ENCODE data around the gene BSND.

Gene BSND

DNA sequence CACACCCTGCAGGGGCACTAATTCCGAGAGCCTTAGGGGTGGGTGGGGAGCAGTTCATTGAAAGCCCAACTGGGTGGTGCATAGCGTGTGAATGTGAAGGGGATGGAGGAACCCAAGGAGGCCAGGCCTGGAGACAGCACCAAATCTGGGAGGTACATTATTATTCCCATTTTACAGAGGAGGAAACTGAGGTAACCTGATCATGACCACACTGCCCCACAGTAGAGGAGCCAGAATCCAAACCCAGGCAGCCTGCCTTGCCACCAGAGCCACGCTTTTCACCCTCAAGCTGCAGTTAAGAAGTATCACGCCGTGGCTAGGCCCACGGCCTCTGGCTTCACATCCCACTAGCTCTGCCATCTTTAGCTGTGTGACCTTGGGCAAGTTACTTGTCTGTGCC is 633 bp upstream of the BSND start:
- H3K9me3 ChIP-seq (ENCODE audit: insufficient read depth, low read length) = no peaks in the 10 kb centered on the region
- no peaks in the 10 kb centered on the region for H3K36me3 ChIP-seq (replicated peaks; ENCODE audit: low read depth, low read length)
- no peak for TF ChIP-seq EZH2phosphoT487 (IDR thresholded peaks at IDR 0.05; ENCODE audit: low read depth)
- TF ChIP-seq, protein P1, sequence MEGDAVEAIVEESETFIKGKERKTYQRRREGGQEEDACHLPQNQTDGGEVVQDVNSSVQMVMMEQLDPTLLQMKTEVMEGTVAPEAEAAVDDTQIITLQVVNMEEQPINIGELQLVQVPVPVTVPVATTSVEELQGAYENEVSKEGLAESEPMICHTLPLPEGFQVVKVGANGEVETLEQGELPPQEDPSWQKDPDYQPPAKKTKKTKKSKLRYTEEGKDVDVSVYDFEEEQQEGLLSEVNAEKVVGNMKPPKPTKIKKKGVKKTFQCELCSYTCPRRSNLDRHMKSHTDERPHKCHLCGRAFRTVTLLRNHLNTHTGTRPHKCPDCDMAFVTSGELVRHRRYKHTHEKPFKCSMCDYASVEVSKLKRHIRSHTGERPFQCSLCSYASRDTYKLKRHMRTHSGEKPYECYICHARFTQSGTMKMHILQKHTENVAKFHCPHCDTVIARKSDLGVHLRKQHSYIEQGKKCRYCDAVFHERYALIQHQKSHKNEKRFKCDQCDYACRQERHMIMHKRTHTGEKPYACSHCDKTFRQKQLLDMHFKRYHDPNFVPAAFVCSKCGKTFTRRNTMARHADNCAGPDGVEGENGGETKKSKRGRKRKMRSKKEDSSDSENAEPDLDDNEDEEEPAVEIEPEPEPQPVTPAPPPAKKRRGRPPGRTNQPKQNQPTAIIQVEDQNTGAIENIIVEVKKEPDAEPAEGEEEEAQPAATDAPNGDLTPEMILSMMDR (IDR thresholded peaks at IDR 0.05; ENCODE audit: low read depth, low read length) = no peak
- no peak overlapping the region for H2AFZ ChIP-seq (ENCODE audit: low read depth, low read length)
- no peak overlapping the region for H3K4me3 ChIP-seq (ENCODE audit: low read length)
- H3K79me2 ChIP-seq (ENCODE audit: low read length) = no peaks in the 10 kb centered on the region
- no peak overlapping the region for H3K27ac ChIP-seq (ENCODE audit: low read length)
- H3K27me3 ChIP-seq (ENCODE audit: low read depth, low read length) = peaks cover 12% of the 10 kb centered on the region; the same call in 1 of the 2 replicates
- 0 out of 2 replicates have a peak, but pooled peaks cover 3% of the 10 kb centered on the region for H3K4me1 ChIP-seq (ENCODE audit: low read length)
- no peak overlapping the region for H3K4me2 ChIP-seq (ENCODE audit: low read length)
- no peaks in the 10 kb centered on the region for H4K20me1 ChIP-seq (ENCODE audit: insufficient read depth, low read length)
- H3K9ac ChIP-seq (ENCODE audit: low read length) = no peak overlapping the region

DNA sequence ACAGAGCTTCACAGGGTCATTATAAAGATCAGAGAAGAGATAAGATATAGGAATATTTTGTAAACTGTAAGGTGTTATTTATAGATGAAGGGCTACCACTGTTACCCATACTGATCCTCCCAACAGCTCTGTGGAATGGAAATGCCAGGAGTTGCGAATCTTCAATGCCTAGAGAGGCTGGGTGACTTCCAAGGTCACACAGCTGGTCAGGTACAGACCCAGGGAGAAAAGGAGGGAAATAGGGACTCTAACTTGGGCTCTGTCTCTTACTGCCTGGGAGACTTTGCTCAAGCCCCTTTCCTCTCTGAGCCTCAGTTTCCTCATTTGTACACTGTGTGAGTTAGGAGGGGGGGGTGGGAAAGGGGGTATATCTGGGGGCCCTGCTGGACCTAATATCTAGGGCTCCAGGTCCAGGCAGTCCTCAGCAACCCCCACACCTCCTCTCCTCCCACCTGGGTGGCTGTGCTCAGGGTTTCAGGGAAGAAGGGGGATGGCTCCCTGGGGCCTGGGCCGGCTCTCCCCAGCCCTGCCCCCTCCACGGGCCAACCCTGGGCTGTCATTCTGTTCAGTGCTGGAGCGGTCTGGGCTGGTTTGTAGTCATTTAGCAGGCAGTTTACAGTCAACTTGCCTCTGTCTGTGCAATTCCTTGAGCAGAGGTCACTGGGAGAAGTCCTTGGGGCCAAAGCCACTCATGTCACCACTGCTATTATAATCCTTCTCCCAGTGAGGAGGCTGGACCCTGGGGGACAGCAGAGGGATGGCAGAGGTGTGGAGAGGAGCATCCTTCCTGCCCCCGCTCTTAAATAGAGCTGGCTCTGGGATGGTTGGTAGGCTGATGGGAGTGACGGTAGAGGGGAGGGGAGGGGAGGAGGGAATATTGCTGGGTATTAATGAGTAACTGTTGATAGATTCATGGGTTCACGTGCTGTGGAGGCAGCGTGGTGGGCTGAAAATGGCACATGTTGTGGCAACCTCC is 1.7 kb downstream of the BSND start:
- TF ChIP-seq, protein P1 (IDR thresholded peaks at IDR 0.05; ENCODE audit: low read depth, low read length) = no peak
- no peak for TF ChIP-seq EZH2phosphoT487 (IDR thresholded peaks at IDR 0.05; ENCODE audit: low read depth)
- no peak overlapping the region for H3K4me2 ChIP-seq (ENCODE audit: low read length)
- H3K4me1 ChIP-seq (ENCODE audit: low read length) = 0 out of 2 replicates have a peak, but pooled peaks cover 3% of the 10 kb centered on the region
- H3K9me3 ChIP-seq (ENCODE audit: insufficient read depth, low read length) = no peaks in the 10 kb centered on the region
- H3K4me3 ChIP-seq (ENCODE audit: low read length) = no peak overlapping the region
- H3K27ac ChIP-seq (ENCODE audit: low read length) = no peak overlapping the region
- H3K36me3 ChIP-seq (replicated peaks; ENCODE audit: low read depth, low read length) = no peaks in the 10 kb centered on the region
- no peaks in the 10 kb centered on the region for H4K20me1 ChIP-seq (ENCODE audit: insufficient read depth, low read length)
- H2AFZ ChIP-seq (ENCODE audit: low read depth, low read length) = no peak overlapping the region
- H3K9ac ChIP-seq (ENCODE audit: low read length) = no peak overlapping the region
- no peaks in the 10 kb centered on the region for H3K79me2 ChIP-seq (ENCODE audit: low read length)
- peaks cover 5% of the 10 kb centered on the region; the same call in 1 of the 2 replicates for H3K27me3 ChIP-seq (ENCODE audit: low read depth, low read length)

DNA sequence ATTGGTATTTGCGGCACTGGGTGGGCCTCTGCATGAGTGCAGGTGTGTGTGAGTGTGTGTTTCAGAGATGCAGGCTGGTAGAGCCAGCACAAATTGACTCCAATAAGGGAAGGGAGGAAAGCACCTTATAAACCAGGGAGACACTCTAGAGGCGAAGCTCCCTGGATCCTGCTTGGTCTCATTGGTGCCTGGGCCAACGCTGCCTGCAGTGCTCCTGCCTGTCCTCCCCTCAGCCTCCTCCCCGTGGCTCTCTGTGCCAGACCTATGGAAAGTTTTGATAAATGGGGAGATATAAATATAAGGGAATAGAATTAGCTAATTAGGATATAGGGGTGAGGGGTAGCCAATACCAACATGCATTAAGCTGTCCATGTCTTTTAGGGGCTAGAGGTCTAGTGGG is 2.6 kb downstream of the BSND start:
- Histone ChIP-seq H3K9ac (ENCODE audit: low read length) (no peak overlapping the region), H3K9me3 (ENCODE audit: insufficient read depth, low read length) (no peaks in the 10 kb centered on the region), H3K36me3 (replicated peaks; ENCODE audit: low read depth, low read length) (no peaks in the 10 kb centered on the region), H3K4me1 (ENCODE audit: low read length) (no peaks in the 10 kb centered on the region), H4K20me1 (ENCODE audit: insufficient read depth, low read length) (no peaks in the 10 kb centered on the region), H3K27me3 (ENCODE audit: low read depth, low read length) (no peaks in the 10 kb centered on the region), H3K27ac (ENCODE audit: low read length) (no peak overlapping the region), H3K79me2 (ENCODE audit: low read length) (no peaks in the 10 kb centered on the region), H2AFZ (ENCODE audit: low read depth, low read length) (no peak overlapping the region), H3K4me3 (ENCODE audit: low read length) (no peak overlapping the region), H3K4me2 (ENCODE audit: low read length) (no peak overlapping the region)
- TF ChIP-seq EZH2phosphoT487 (IDR thresholded peaks at IDR 0.05; ENCODE audit: low read depth) = no peak
- TF ChIP-seq, protein P1 (IDR thresholded peaks at IDR 0.05; ENCODE audit: low read depth, low read length) = no peak

DNA sequence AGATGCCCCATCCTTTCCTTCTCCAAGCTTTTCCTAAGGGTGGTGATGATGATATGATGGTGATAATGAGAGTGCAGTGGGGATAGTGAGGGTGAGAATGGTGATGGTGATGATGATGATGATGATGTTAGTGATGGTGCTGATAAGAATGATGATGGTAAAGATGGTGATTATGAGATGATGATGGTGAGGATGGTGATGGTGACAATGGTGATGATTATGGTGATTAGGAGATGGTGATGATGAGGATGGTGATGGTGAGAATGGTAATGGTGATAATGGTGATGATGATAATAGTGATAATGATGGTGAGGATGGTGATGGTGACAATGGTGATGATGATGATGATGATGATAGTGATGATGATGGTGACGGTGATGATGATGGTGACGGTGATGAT is 4.0 kb downstream of the BSND start:
- TF ChIP-seq, protein P1 (IDR thresholded peaks at IDR 0.05; ENCODE audit: low read depth, low read length) = no peak
- Histone ChIP-seq H3K27me3 (ENCODE audit: low read depth, low read length) (no peaks in the 10 kb centered on the region), H3K9ac (ENCODE audit: low read length) (no peak overlapping the region), H2AFZ (ENCODE audit: low read depth, low read length) (no peak overlapping the region), H4K20me1 (ENCODE audit: insufficient read depth, low read length) (no peaks in the 10 kb centered on the region), H3K4me1 (ENCODE audit: low read length) (no peaks in the 10 kb centered on the region), H3K79me2 (ENCODE audit: low read length) (no peaks in the 10 kb centered on the region), H3K36me3 (replicated peaks; ENCODE audit: low read depth, low read length) (no peaks in the 10 kb centered on the region), H3K9me3 (ENCODE audit: insufficient read depth, low read length) (no peaks in the 10 kb centered on the region), H3K27ac (ENCODE audit: low read length) (no peak overlapping the region), H3K4me2 (ENCODE audit: low read length) (no peak overlapping the region), H3K4me3 (ENCODE audit: low read length) (no peak overlapping the region)
